HCT116 (cell line): ENCODE measurements around the gene IPO11. TPM values are rescaled to one million over a fixed set of nuclear protein-coding genes. Genes with fewer than 3 reads are reported as not detected.

Experiments used
- ATAC-seq: fragments of 200-7000 bp; cut with Tn5 transposase; 2 replicates; pipeline ENCODE4 v1.9.1; 2020; ENCODE audit warnings: mild to moderate bottlenecking, moderate library complexity
- BruUV-seq: library from RNA; stranded (reverse); fragments of 400-500 nt; replicated peaks from 2 replicates; lab custom pipeline; 2021; lab: Mats Ljungman, UMichigan
- CTCF ChIA-PET: fragments of 300-600 bp; sonication (Branson Sonifier 250); formaldehyde crosslinking; loops from one replicate; lab custom pipeline; 2021; ENCODE audit warnings: antibody characterized with exemption; lab: Charles Lee
- POLR2A ChIA-PET: fragments of 300-600, 350-600 bp; sonication (Branson Sonifier 250); formaldehyde crosslinking; loops from one replicate; lab custom pipeline; 2021; ENCODE audit warnings: antibody characterized with exemption; lab: Charles Lee
- RAD21 ChIA-PET, 2 experiments: fragments of 300-600 bp; sonication (Branson Sonifier 250); formaldehyde crosslinking; loops; one replicate each; lab custom pipeline; 2023; ENCODE audit warnings: low total read pairs in 2 of 2; ENCODE audit not compliant: uncharacterized antibody in 2 of 2, unreplicated experiment in 2 of 2, low non-redundant PET in 1 of 2; lab: Charles Lee
- DNase-seq: peaks from one replicate; pipeline ENCODE4 v3.0.0-alpha.2; 2010; ENCODE audit warnings: low read depth, low spot score
- H2AFZ ChIP-seq: fragments of 200-600 bp; shearing (Covaris generic), sonication (generic); 2 replicates; pipeline ENCODE4 v1.6.1; 2017; ENCODE audit warnings: low read depth, mixed run types, mixed read lengths, antibody characterized with exemption, low read length; ENCODE audit not compliant: poor library complexity, severe bottlenecking
- H3K27ac ChIP-seq: 2 replicates; pipeline ENCODE4 v1.5.1; 2012; ENCODE audit warnings: low read depth, low read length
- H3K27me3 ChIP-seq: fragments of 200-600 bp; sonication (generic); 2 replicates; pipeline ENCODE4 v1.6.1; 2016; ENCODE audit warnings: mixed run types, low read length, mixed read lengths; ENCODE audit not compliant: insufficient read depth
- H3K36me3 ChIP-seq, 2 experiments: fragments of 200-500 bp in 1 of 2; fragments of 200-600 bp in 1 of 2; sonication (Bioruptor generic) in 1 of 2; sonication (generic) in 1 of 2; 2 replicates each; pipeline versions ENCODE4 v1.5.1 to v1.6.1; 2014 to 2016; ENCODE audit warnings: low read length in 2 of 2, inconsistent platforms in 1 of 2, mixed read lengths in 1 of 2, mixed run types in 1 of 2; ENCODE audit not compliant: insufficient read depth in 2 of 2, control insufficient read depth in 1 of 2
- H3K4me1 ChIP-seq, 2 experiments: fragments of 200-600 bp in 1 of 2; sonication (generic) in 1 of 2; 2 replicates each; pipeline versions ENCODE4 v1.5.1 to v1.6.1; 2012 to 2017; ENCODE audit warnings: low read length in 2 of 2, inconsistent platforms in 1 of 2, mild to moderate bottlenecking in 1 of 2, mixed read lengths in 1 of 2, mixed run types in 1 of 2, moderate library complexity in 1 of 2; ENCODE audit not compliant: insufficient read depth in 2 of 2, control insufficient read depth in 1 of 2
- H3K4me2 ChIP-seq: fragments of 200-600 bp; sonication (generic); 2 replicates; pipeline ENCODE4 v1.6.1; 2017; ENCODE audit warnings: mixed run types, low read length, mixed read lengths
- H3K4me3 ChIP-seq, 2 experiments: fragments of 200-600 bp in 1 of 2; sonication (generic) in 1 of 2; replicated peaks in 1 of 2; 2 replicates each; pipeline ENCODE4 v1.5.1; 2011 to 2016; ENCODE audit warnings: low read length in 2 of 2, control low read depth in 1 of 2, low read depth in 1 of 2, mild to moderate bottlenecking in 1 of 2, mixed read lengths in 1 of 2, mixed run types in 1 of 2
- H3K79me2 ChIP-seq: fragments of 200-600 bp; sonication (generic); 2 replicates; pipeline ENCODE4 v1.6.1; 2017; ENCODE audit warnings: mild to moderate bottlenecking, mixed run types, low read length, moderate library complexity, mixed read lengths; ENCODE audit not compliant: insufficient read depth
- H3K9ac ChIP-seq: fragments of 200-600 bp; sonication (generic); 2 replicates; pipeline ENCODE4 v1.6.1; 2016; ENCODE audit warnings: low read length, mixed read lengths
- H3K9me2 ChIP-seq: fragments of 200-600 bp; sonication (generic), shearing (Covaris generic); 2 replicates; pipeline ENCODE4 v1.6.1; 2017; ENCODE audit warnings: mixed run types, mild to moderate bottlenecking, moderate library complexity; ENCODE audit not compliant: insufficient read depth
- H3K9me3 ChIP-seq, 2 experiments: fragments of 200-500 bp in 1 of 2; fragments of 200-600 bp in 1 of 2; sonication (Bioruptor generic) in 1 of 2; sonication (generic) in 1 of 2; 2 replicates each; pipeline ENCODE4 v1.6.1; 2014 to 2017; ENCODE audit warnings: low read length in 2 of 2, mixed read lengths in 2 of 2, inconsistent platforms in 1 of 2, low read depth in 1 of 2, mild to moderate bottlenecking in 1 of 2, mixed run types in 1 of 2, moderate library complexity in 1 of 2; ENCODE audit not compliant: control insufficient read depth in 1 of 2, insufficient read depth in 1 of 2
- H4K20me1 ChIP-seq: fragments of 200-600 bp; sonication (generic), shearing (Covaris generic); 2 replicates; pipeline ENCODE4 v1.6.1; 2017; ENCODE audit warnings: mixed run types, mild to moderate bottlenecking, moderate library complexity; ENCODE audit not compliant: insufficient read depth
- ATF3 ChIP-seq: IDR thresholded peaks from 2 replicates; pipeline ENCODE4 v1.6.1; 2012
- CEBPB ChIP-seq: IDR thresholded peaks from 2 replicates; pipeline ENCODE4 v1.6.1; 2012; ENCODE audit warnings: low read depth
- EGR1 ChIP-seq: IDR thresholded peaks from 2 replicates; pipeline ENCODE4 v1.6.1; 2012; ENCODE audit warnings: low read depth
- EZH2 ChIP-seq: fragments of 200-600 bp; sonication (generic); IDR thresholded peaks from 2 replicates; pipeline ENCODE4 v1.6.1; 2017; ENCODE audit warnings: antibody characterized with exemption, mixed run types
- EZH2phosphoT487 ChIP-seq: fragments of 200-600 bp; IDR thresholded peaks from 2 replicates; pipeline ENCODE4 v1.6.1; 2018; ENCODE audit warnings: antibody characterized with exemption, borderline replicate concordance
- FOSL1 ChIP-seq: IDR thresholded peaks from 2 replicates; pipeline ENCODE4 v1.6.1; 2012; ENCODE audit warnings: low read depth
- JUND ChIP-seq: IDR thresholded peaks from 2 replicates; pipeline ENCODE4 v1.6.1; 2012
- MAX ChIP-seq: IDR thresholded peaks from 2 replicates; pipeline ENCODE4 v1.6.1; 2012
- POLR2A ChIP-seq: IDR thresholded peaks from 2 replicates; pipeline ENCODE4 v1.7.0; 2011; ENCODE audit warnings: borderline replicate concordance; ENCODE audit not compliant: insufficient read depth, insufficient read length; ENCODE audit errors: extremely low read depth
- RAD21 ChIP-seq: IDR thresholded peaks from 2 replicates; pipeline ENCODE4 v1.6.1; 2012; ENCODE audit warnings: low read depth, mild to moderate bottlenecking
- SIN3A ChIP-seq: IDR thresholded peaks from 2 replicates; pipeline ENCODE4 v1.6.1; 2012; ENCODE audit warnings: low read depth
- SP1 ChIP-seq: IDR thresholded peaks from 2 replicates; pipeline ENCODE4 v1.6.1; 2012; ENCODE audit warnings: low read depth
- SRF ChIP-seq: IDR thresholded peaks from 2 replicates; pipeline ENCODE4 v1.6.1; 2012; ENCODE audit warnings: low read depth
- TCF7L2 ChIP-seq: IDR thresholded peaks from 2 replicates; pipeline ENCODE4 v1.7.0; 2011; ENCODE audit warnings: borderline replicate concordance, inconsistent platforms; ENCODE audit not compliant: insufficient read depth, insufficient read length; ENCODE audit errors: extremely low read depth
- YY1 ChIP-seq: IDR thresholded peaks from 2 replicates; pipeline ENCODE4 v1.6.1; 2011; ENCODE audit warnings: low read length, low read depth, moderate library complexity, mild to moderate bottlenecking; ENCODE audit not compliant: insufficient replicate concordance; ENCODE audit errors: extremely low read depth
- ZFX ChIP-seq: fragments of 450-650 bp; IDR thresholded peaks from 2 replicates; pipeline ENCODE4 v1.6.1; 2017
- ZNF274 ChIP-seq: fragments of 200-500 bp; sonication (Bioruptor generic); IDR thresholded peaks from 2 replicates; pipeline ENCODE4 v1.6.1; 2014; ENCODE audit warnings: mild to moderate bottlenecking, low read depth, low read length, inconsistent platforms
- intact Hi-C: fragments of 100-400 bp; cut with micrococcal nuclease; formaldehyde crosslinking; loops from 2 replicates; pipeline ENCODE4 v1.10.0; 2022
- total RNA-seq: library from RNA; stranded (reverse); gene quantifications from one replicate; pipeline ENCODE4 v1.2.1, GENCODE V29; 2021; ENCODE audit not compliant: unreplicated experiment
- TF ChIP-seq, protein P1 (sequence below), 3 experiments: fragments of 200-600 bp in 1 of 3; sonication (generic) in 1 of 3; IDR thresholded peaks in 2 of 3; conservative IDR thresholded peaks in 1 of 3; 2 replicates each; pipeline ENCODE4 v1.5.1; 2012 to 2017; ENCODE audit warnings: low read depth in 2 of 3, low read length in 2 of 3, antibody characterized with exemption in 1 of 3, borderline replicate concordance in 1 of 3, control low read depth in 1 of 3, mild to moderate bottlenecking in 1 of 3, mixed read lengths in 1 of 3, mixed run types in 1 of 3, moderate library complexity in 1 of 3; ENCODE audit not compliant: insufficient read depth in 1 of 3

Gene IPO11
- total RNA-seq, 1 experiment from 2014 or later = 55.1 TPM

DNA sequence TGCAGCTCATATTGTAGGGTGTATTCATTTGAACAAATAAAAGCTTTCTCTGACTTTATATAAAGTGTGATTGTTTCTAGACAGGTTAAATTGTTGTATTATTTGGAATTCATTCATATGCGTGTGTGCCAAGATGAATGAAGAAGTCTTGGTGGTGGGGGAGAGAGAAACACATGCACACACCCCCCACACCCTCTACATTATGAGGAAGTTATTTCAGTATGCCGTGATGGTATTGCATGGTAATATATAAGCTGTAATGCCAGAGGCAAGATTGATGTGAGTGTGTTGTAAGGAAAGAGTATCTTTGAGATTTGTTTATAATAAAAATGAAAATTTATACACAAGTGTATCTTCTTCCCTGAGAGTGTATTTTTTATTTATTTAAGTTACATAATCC lies 71.0 kb downstream of the IPO11 start:
- TF ChIP-seq SIN3A = no peak
- TF ChIP-seq CEBPB = no peak
- no peak for TF ChIP-seq SRF
- TF ChIP-seq RAD21 = no peak
- no peak for TF ChIP-seq JUND
- TF ChIP-seq FOSL1 = no peak
- TF ChIP-seq EGR1 = no peak
- TF ChIP-seq ATF3 = no peak
- TF ChIP-seq ZNF274 = no peak
- TF ChIP-seq EZH2phosphoT487 = no peak
- TF ChIP-seq SP1 = no peak
- TF ChIP-seq, protein P1, sequence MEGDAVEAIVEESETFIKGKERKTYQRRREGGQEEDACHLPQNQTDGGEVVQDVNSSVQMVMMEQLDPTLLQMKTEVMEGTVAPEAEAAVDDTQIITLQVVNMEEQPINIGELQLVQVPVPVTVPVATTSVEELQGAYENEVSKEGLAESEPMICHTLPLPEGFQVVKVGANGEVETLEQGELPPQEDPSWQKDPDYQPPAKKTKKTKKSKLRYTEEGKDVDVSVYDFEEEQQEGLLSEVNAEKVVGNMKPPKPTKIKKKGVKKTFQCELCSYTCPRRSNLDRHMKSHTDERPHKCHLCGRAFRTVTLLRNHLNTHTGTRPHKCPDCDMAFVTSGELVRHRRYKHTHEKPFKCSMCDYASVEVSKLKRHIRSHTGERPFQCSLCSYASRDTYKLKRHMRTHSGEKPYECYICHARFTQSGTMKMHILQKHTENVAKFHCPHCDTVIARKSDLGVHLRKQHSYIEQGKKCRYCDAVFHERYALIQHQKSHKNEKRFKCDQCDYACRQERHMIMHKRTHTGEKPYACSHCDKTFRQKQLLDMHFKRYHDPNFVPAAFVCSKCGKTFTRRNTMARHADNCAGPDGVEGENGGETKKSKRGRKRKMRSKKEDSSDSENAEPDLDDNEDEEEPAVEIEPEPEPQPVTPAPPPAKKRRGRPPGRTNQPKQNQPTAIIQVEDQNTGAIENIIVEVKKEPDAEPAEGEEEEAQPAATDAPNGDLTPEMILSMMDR (IDR thresholded peaks at IDR 0.05 in 2 of 3, conservative IDR thresholded peaks at IDR 0.05 in 1 of 3; ENCODE audit: borderline replicate concordance in 1 of 3, insufficient read depth in 1 of 3, low read depth in 2 of 3, low read length in 2 of 3) = no peak
- TF ChIP-seq ZFX = no peak
- TF ChIP-seq YY1 = no peak
- TF ChIP-seq POLR2A = no peak
- TF ChIP-seq EZH2 = no peak
- no peak for TF ChIP-seq MAX
- no peak for TF ChIP-seq TCF7L2
- H3K4me2 ChIP-seq = no peak overlapping the region
- no peaks in the 10 kb centered on the region for H3K9me3 ChIP-seq
- no peaks in the 10 kb centered on the region for H3K27me3 ChIP-seq
- H3K79me2 ChIP-seq = no peaks in the 10 kb centered on the region; the same call in 1 of the 2 replicates
- BruUV-seq = no TSS peak
- ChIA-PET POLR2A (interaction anchor here (0.7 kb wide), 1 partner anchor 11 kb away, joined by 3 read pairs; no protein-coding TSS in a partner anchor), RAD21 (no interaction called here), CTCF (interaction anchor here (0.7 to 2.1 kb wide), 2 partner anchors 9 to 23 kb away, joined by 3 to 6 read pairs; no protein-coding TSS in a partner anchor)
- intact Hi-C loops = no loop called here
- peaks cover 4% of the 10 kb centered on the region in 2 experiments; a peak in 2 of 4 replicates for H3K36me3 ChIP-seq
- no peaks in the 10 kb centered on the region; a peak in 1 of 4 replicates for H3K4me1 ChIP-seq
- no peak overlapping the region for H2AFZ ChIP-seq
- no peak overlapping the region for H3K9ac ChIP-seq
- DNase-seq (no peak), ATAC-seq (no peak)
- H3K9me2 ChIP-seq = no peaks in the 10 kb centered on the region
- H3K27ac ChIP-seq = no peak overlapping the region
- H3K4me3 ChIP-seq = no peak overlapping the region
- H4K20me1 ChIP-seq = 0 out of 2 replicates have a peak, but pooled peaks cover 3% of the 10 kb centered on the region
